SK-N-SH (cell line): ENCODE data around the gene CAMKMT. TPM values are rescaled to one million over a fixed set of nuclear protein-coding genes. Genes with fewer than 3 reads are reported as not detected.

Experiments
- CTCF ChIA-PET: fragments of 300-600, 350-600 bp; formaldehyde crosslinking; extraction: SDS; loops from one replicate; lab custom pipeline; 2021; lab: Yijun Ruan, JAX
- POLR2A ChIA-PET: fragments of 350-600 bp; sonication (Branson Sonifier 250); formaldehyde crosslinking; extraction: SDS; loops from one replicate; lab custom pipeline; 2020; ENCODE audit warnings: antibody characterized with exemption, inconsistent platforms; lab: Yijun Ruan, JAX
- DNase-seq: peaks from one replicate; pipeline ENCODE4 v3.0.0; 2012
- H2AFZ ChIP-seq: fragments of 200-600 bp; sonication (generic); 2 replicates; pipeline ENCODE4 v1.8.1; 2016; ENCODE audit warnings: antibody characterized with exemption, mild to moderate bottlenecking, low read depth
- H3F3A ChIP-seq: fragments of 200-600 bp; sonication (generic); replicated peaks from 2 replicates; pipeline ENCODE3; 2016; ENCODE audit warnings: antibody characterized with exemption, mild to moderate bottlenecking; ENCODE audit not compliant: insufficient read depth
- H3K27ac ChIP-seq, 2 experiments: fragments of 200-500 bp in 1 of 2; fragments of 200-600 bp in 1 of 2; sonication (Bioruptor generic) in 1 of 2; sonication (generic), shearing (Covaris generic) in 1 of 2; 2 replicates each; pipeline versions ENCODE4 v1.5.1 to v1.6.1; 2014 to 2016; ENCODE audit warnings: low read depth in 2 of 2, inconsistent platforms in 1 of 2, low read length in 1 of 2, mild to moderate bottlenecking in 1 of 2, mixed read lengths in 1 of 2
- H3K27me3 ChIP-seq: fragments of 200-600 bp; sonication (generic), shearing (Covaris generic); 2 replicates; pipeline ENCODE4 v1.6.1; 2016; ENCODE audit warnings: mixed run types; ENCODE audit not compliant: insufficient read depth
- H3K36me3 ChIP-seq, 2 experiments: fragments of 200-500 bp in 1 of 2; fragments of 200-600 bp in 1 of 2; sonication (Bioruptor generic) in 1 of 2; sonication (generic) in 1 of 2; replicated peaks in 1 of 2; 2 replicates each; pipeline versions ENCODE3 to v1.5.1; 2014 to 2016; ENCODE audit warnings: low read length in 1 of 2, mild to moderate bottlenecking in 1 of 2; ENCODE audit not compliant: insufficient read depth in 2 of 2, control insufficient read depth in 1 of 2
- H3K4me1 ChIP-seq, 2 experiments: fragments of 200-500 bp in 1 of 2; fragments of 200-600 bp in 1 of 2; sonication (Bioruptor generic) in 1 of 2; sonication (generic), shearing (Covaris generic) in 1 of 2; 2 replicates each; pipeline versions ENCODE4 v1.5.1 to v1.6.1; 2014 to 2016; ENCODE audit warnings: low read depth in 1 of 2, low read length in 1 of 2, mixed run types in 1 of 2; ENCODE audit not compliant: insufficient read depth in 2 of 2, control insufficient read depth in 1 of 2
- H3K4me2 ChIP-seq: fragments of 200-600 bp; sonication (generic), shearing (Covaris generic); 2 replicates; pipeline ENCODE4 v1.6.1; 2017; ENCODE audit warnings: mixed run types
- H3K4me3 ChIP-seq, 2 experiments: fragments of 200-500 bp in 1 of 2; fragments of 200-600 bp in 1 of 2; sonication (Bioruptor generic) in 1 of 2; sonication (generic), shearing (Covaris generic) in 1 of 2; 2 replicates each; pipeline versions ENCODE4 v1.5.1 to v1.8.1; 2014 to 2016; ENCODE audit warnings: low read depth in 2 of 2, inconsistent platforms in 1 of 2, low read length in 1 of 2, mild to moderate bottlenecking in 1 of 2, mixed read lengths in 1 of 2, moderate library complexity in 1 of 2
- H3K79me2 ChIP-seq: fragments of 200-600 bp; sonication (generic); 2 replicates; pipeline ENCODE4 v1.8.1; 2017; ENCODE audit warnings: mild to moderate bottlenecking; ENCODE audit not compliant: insufficient read depth
- H3K9ac ChIP-seq: fragments of 200-600 bp; sonication (generic); 2 replicates; pipeline ENCODE4 v1.6.1; 2017; ENCODE audit warnings: mixed run types
- H3K9me2 ChIP-seq: fragments of 200-600 bp; sonication (generic); 2 replicates; pipeline ENCODE4 v1.6.1; 2017; ENCODE audit warnings: mixed run types
- H3K9me3 ChIP-seq: fragments of 200-600 bp; sonication (generic); 2 replicates; pipeline ENCODE4 v1.6.1; 2017; ENCODE audit warnings: mixed run types, mild to moderate bottlenecking, moderate library complexity
- H4K20me1 ChIP-seq: fragments of 200-600 bp; sonication (generic); 2 replicates; pipeline ENCODE4 v1.6.1; 2017; ENCODE audit warnings: mild to moderate bottlenecking, mixed run types; ENCODE audit not compliant: insufficient read depth
- CHD2 ChIP-seq: fragments of 150-350 bp; IDR thresholded peaks from 2 replicates; pipeline ENCODE4 v1.6.1; 2018; ENCODE audit warnings: low read length; ENCODE audit not compliant: partially characterized antibody
- CTCF ChIP-seq: fragments of 200-600 bp; sonication (generic); IDR thresholded peaks from 2 replicates; pipeline ENCODE4 v1.6.1; 2017; ENCODE audit warnings: antibody characterized with exemption, mild to moderate bottlenecking, moderate library complexity
- EP300 ChIP-seq, 2 experiments: IDR thresholded peaks; 2 replicates each; pipeline versions ENCODE4 v1.4.0 to v1.6.1; 2012; ENCODE audit warnings: borderline replicate concordance in 1 of 2, low read depth in 1 of 2, low read length in 1 of 2
- EZH2phosphoT487 ChIP-seq: fragments of 200-600 bp; sonication (generic); IDR thresholded peaks from 2 replicates; pipeline ENCODE4 v1.6.1; 2017; ENCODE audit warnings: low read depth, mixed run types, mild to moderate bottlenecking, antibody characterized with exemption, moderate library complexity, borderline replicate concordance
- FOXJ3 ChIP-seq: sonication (generic); formaldehyde crosslinking; IDR thresholded peaks from 2 replicates; pipeline ENCODE4 v1.5.1; 2020; ENCODE audit warnings: mild to moderate bottlenecking, missing genetic modification reagents
- GABPA ChIP-seq: IDR thresholded peaks from 2 replicates; pipeline ENCODE4 v1.4.0; 2012; ENCODE audit warnings: low read depth, mild to moderate bottlenecking
- GATA2 ChIP-seq: sonication (generic); formaldehyde crosslinking; IDR thresholded peaks from 2 replicates; pipeline ENCODE4 v1.5.0; 2020; ENCODE audit warnings: mild to moderate bottlenecking, missing genetic modification reagents
- IRF3 ChIP-seq: fragments of 150-350 bp; IDR thresholded peaks from 2 replicates; pipeline ENCODE4 v1.6.1; 2016; ENCODE audit warnings: mild to moderate bottlenecking, low read depth, low read length
- MAX ChIP-seq: IDR thresholded peaks from 2 replicates; pipeline ENCODE4 v1.4.0; 2012; ENCODE audit warnings: low read depth
- NFIC ChIP-seq: IDR thresholded peaks from 2 replicates; pipeline ENCODE4 v1.4.0; 2012; ENCODE audit warnings: borderline replicate concordance
- NRF1 ChIP-seq: IDR thresholded peaks from 2 replicates; pipeline ENCODE4 v1.6.1; 2012; ENCODE audit warnings: low read depth, mild to moderate bottlenecking, low read length
- POLR2AphosphoS5 ChIP-seq: IDR thresholded peaks from 2 replicates; pipeline ENCODE4 v1.6.1; 2012; ENCODE audit warnings: low read depth, low read length
- RAD21 ChIP-seq: IDR thresholded peaks from 2 replicates; pipeline ENCODE4 v1.6.1; 2012; ENCODE audit warnings: mild to moderate bottlenecking, low read length
- RCOR1 ChIP-seq: fragments of 150-350 bp; IDR thresholded peaks from 2 replicates; pipeline ENCODE4 v1.6.1; 2017; ENCODE audit warnings: antibody characterized with exemption, low read length
- RXRA ChIP-seq: IDR thresholded peaks from 2 replicates; pipeline ENCODE4 v1.4.0; 2012; ENCODE audit warnings: low read depth, mild to moderate bottlenecking, borderline replicate concordance
- SIN3A ChIP-seq: IDR thresholded peaks from 2 replicates; pipeline ENCODE4 v1.6.1; 2012; ENCODE audit warnings: low read depth, mild to moderate bottlenecking, low read length, moderate library complexity, borderline replicate concordance
- SMC3 ChIP-seq: IDR thresholded peaks from 2 replicates; pipeline ENCODE4 v1.6.1; 2012; ENCODE audit warnings: low read depth, low read length, improper control_type of control experiment
- TAF1 ChIP-seq: IDR thresholded peaks from 2 replicates; pipeline ENCODE4 v1.6.1; 2012; ENCODE audit warnings: low read depth, mild to moderate bottlenecking, low read length, moderate library complexity, borderline replicate concordance
- TCF12 ChIP-seq: IDR thresholded peaks from 2 replicates; pipeline ENCODE4 v1.4.0; 2012
- YY1 ChIP-seq: IDR thresholded peaks from 2 replicates; pipeline ENCODE4 v1.4.0; 2012; ENCODE audit warnings: low read depth, mild to moderate bottlenecking
- WGBS: methylation state at CpG from one replicate; pipeline ENCODE4 v1.1.6; 2017; ENCODE audit warnings: low lambda C conversion rate; 5-methylcytosine and 5-hydroxymethylcytosine counted together
- polyA plus RNA-seq, 3 experiments: library from polyadenylated mRNA; depleted of rRNA; stranded (reverse); fragments of >200 nt; gene quantifications; 2 replicates each; pipeline ENCODE4 v1.2.3, GENCODE V29; 2012

The CAMKMT gene
- polyA plus RNA-seq, 1 of the 3 experiments (the other 2 are of a cell fraction) = 5.9 TPM

- CTCF ChIA-PET = interaction anchor here (0.7 to 1.9 kb wide), 9 partner anchors 8 to 264 kb away, joined by 3 to 6 read pairs (median 3); no protein-coding TSS in a partner anchor
- WGBS = 93% methylated on average over 3 of the region's 3 CpGs
Measured at GRCh38 chr2:44743473-44743872, 381.7 kb downstream of the CAMKMT start.

More at GRCh38 chr2:44743473-44743872, 381.7 kb downstream of the CAMKMT start:
- Histone ChIP-seq H3K9ac (no peak overlapping the region), H3K4me1 (peaks cover 0 to 49% of the 10 kb centered on the region in 2 experiments; a peak in 2 of 4 replicates), H3K4me2 (no peak overlapping the region), H4K20me1 (no peaks in the 10 kb centered on the region), H3K79me2 (no peaks in the 10 kb centered on the region), H3K36me3 (no peaks in the 10 kb centered on the region), H3K27ac (peak overlapping the region in 1 of 2 experiments; percentile 43; a peak in 1 of 4 replicates), H3K4me3 (no peak overlapping the region), H3K27me3 (no peaks in the 10 kb centered on the region), H3F3A (no peaks in the 10 kb centered on the region), H3K9me2 (no peaks in the 10 kb centered on the region), H3K9me3 (no peaks in the 10 kb centered on the region), H2AFZ (no peak overlapping the region)
- no peak for DNase-seq
- POLR2A ChIA-PET = no interaction called here
- TF ChIP-seq NRF1 = no peak
- no peak for TF ChIP-seq SIN3A
- no peak for TF ChIP-seq RAD21
- no peak for TF ChIP-seq RXRA
- no peak for TF ChIP-seq CHD2
- no peak for TF ChIP-seq RCOR1
- no peak for TF ChIP-seq NFIC
- TF ChIP-seq SMC3 = no peak
- no peak for TF ChIP-seq EZH2phosphoT487
- TF ChIP-seq POLR2AphosphoS5 = no peak
- no peak for TF ChIP-seq TAF1
- TF ChIP-seq GATA2 = no peak
- no peak for TF ChIP-seq EP300 (IDR thresholded peaks at IDR 0.05; ENCODE audit: borderline replicate concordance in 1 of 2, low read depth in 1 of 2, low read length in 1 of 2)
- no peak for TF ChIP-seq FOXJ3 (CRISPR knock-in tag)
- TF ChIP-seq GABPA = no peak
- TF ChIP-seq TCF12 = no peak
- TF ChIP-seq YY1 = no peak
- no peak for TF ChIP-seq CTCF
- TF ChIP-seq IRF3 = no peak
- no peak for TF ChIP-seq MAX
